Keratinocyte (primary cell): ENCODE results near the gene PALM3. TPM values are rescaled to one million over a fixed set of nuclear protein-coding genes. Genes with fewer than 3 reads are reported as not detected.

ENCODE experiments used
- DNase-seq: peaks from one replicate; pipeline ENCODE4 v3.0.0-alpha.2; 2011; ENCODE audit warnings: low read depth, missing footprints, low spot score
- FAIRE-seq: peaks from 2 replicates; lab custom pipeline; 2011; peaks lifted over from hg19 to GRCh38; lab: Jason Lieb, UNC
- H2AFZ ChIP-seq: 2 replicates; pipeline ENCODE4 v1.6.0; 2012; ENCODE audit warnings: low read length, control low read depth, inconsistent platforms; ENCODE audit not compliant: control insufficient read depth
- H3K27ac ChIP-seq: 2 replicates; pipeline ENCODE4 v1.5.1; 2011; ENCODE audit warnings: low read length; ENCODE audit not compliant: control insufficient read depth, insufficient read depth
- H3K27me3 ChIP-seq: 3 replicates; pipeline ENCODE4 v1.6.0; 2011; ENCODE audit warnings: low read length; ENCODE audit not compliant: control insufficient read depth, insufficient read depth; ENCODE audit errors: extremely low read depth
- H3K36me3 ChIP-seq, 2 experiments: 2 replicates in 1 of 2; 3 replicates in 1 of 2; pipeline ENCODE4 v1.5.1; 2011; ENCODE audit warnings: low read length in 2 of 2, mild to moderate bottlenecking in 1 of 2; ENCODE audit not compliant: control insufficient read depth in 2 of 2, insufficient read depth in 2 of 2; ENCODE audit errors: extremely low read depth in 1 of 2
- H3K4me1 ChIP-seq: 3 replicates; pipeline ENCODE4 v1.5.1; 2011; ENCODE audit warnings: low read length; ENCODE audit not compliant: control insufficient read depth, insufficient read depth; ENCODE audit errors: extremely low read depth
- H3K4me2 ChIP-seq: 3 replicates; pipeline ENCODE4 v1.6.0; 2011; ENCODE audit warnings: low read depth, low read length; ENCODE audit not compliant: control insufficient read depth, insufficient read depth; ENCODE audit errors: extremely low read depth
- H3K4me3 ChIP-seq, 3 experiments: fragments of 200-600 bp in 1 of 3; sonication (generic) in 1 of 3; 2 replicates in 2 of 3; 3 replicates in 1 of 3; pipeline ENCODE4 v1.5.1; 2011 to 2016; ENCODE audit warnings: low read length in 3 of 3, mild to moderate bottlenecking in 3 of 3, control low read depth in 2 of 3, inconsistent platforms in 1 of 3, low read depth in 1 of 3, mixed read lengths in 1 of 3, mixed run types in 1 of 3, moderate library complexity in 1 of 3; ENCODE audit not compliant: control insufficient read depth in 2 of 3, insufficient read depth in 2 of 3; ENCODE audit errors: extremely low read depth in 1 of 3
- H3K79me2 ChIP-seq: 2 replicates; pipeline ENCODE4 v1.6.0; 2012; ENCODE audit warnings: low read length; ENCODE audit not compliant: control insufficient read depth, insufficient read depth
- H3K9ac ChIP-seq: 3 replicates; pipeline ENCODE4 v1.6.0; 2011; ENCODE audit warnings: low read length; ENCODE audit not compliant: control insufficient read depth, insufficient read depth; ENCODE audit errors: extremely low read depth
- H3K9me1 ChIP-seq: 3 replicates; pipeline ENCODE4 v1.6.0; 2011; ENCODE audit warnings: low read length; ENCODE audit not compliant: control insufficient read depth, insufficient read depth; ENCODE audit errors: extremely low read depth
- H3K9me3 ChIP-seq: 2 replicates; pipeline ENCODE4 v1.5.1; 2012; ENCODE audit warnings: low read depth, low read length; ENCODE audit not compliant: control insufficient read depth
- H4K20me1 ChIP-seq: 3 replicates; pipeline ENCODE4 v1.6.0; 2011; ENCODE audit warnings: low read length; ENCODE audit not compliant: control insufficient read depth, insufficient read depth; ENCODE audit errors: extremely low read depth
- EZH2 ChIP-seq: IDR thresholded peaks from one replicate; pipeline ENCODE4 v1.6.1; 2012; ENCODE audit warnings: inconsistent platforms, mild to moderate bottlenecking, low read length, moderate library complexity
- dilution Hi-C: fragments of 300-500 bp; cut with MboI; formaldehyde crosslinking; loops from one replicate; pipeline ENCODE4 v1.7.0; 2020; ENCODE audit warnings: low sequenced_read_pairs; ENCODE audit not compliant: extremely low pct_ligation_motif_present
- polyA plus RNA-seq, 5 experiments: library from polyadenylated mRNA; depleted of rRNA in 3 of 5; stranded (reverse) in 3 of 5; stranded (forward) in 1 of 5; unstranded in 1 of 5; fragments of >200 nt; gene quantifications; 1 replicate in 1 of 5; 2 replicates in 3 of 5; 3 replicates in 1 of 5; pipeline versions ENCODE4 v1.2.1 to v1.2.3, GENCODE V29; 2011 to 2012; ENCODE audit warnings: missing spikeins in 2 of 5, low read depth in 1 of 5, low replicate concordance in 1 of 5
- TF ChIP-seq, protein P1 (sequence below), 3 experiments: IDR thresholded peaks in 1 of 3; conservative IDR thresholded peaks in 1 of 3; optimal IDR thresholded peaks in 1 of 3; 2 replicates in 2 of 3; 3 replicates in 1 of 3; pipeline versions ENCODE3 to v1.5.1; 2011; ENCODE audit warnings: low read length in 3 of 3, mild to moderate bottlenecking in 3 of 3, moderate library complexity in 2 of 3, control low read depth in 1 of 3, inconsistent platforms in 1 of 3; ENCODE audit not compliant: insufficient read depth in 2 of 3; ENCODE audit errors: extremely low read depth in 1 of 3

The PALM3 gene
- polyA plus RNA-seq, 1 donor (not counting 4 experiments of a cell fraction or from before 2014, with no cell fraction given) = not detected

DNA sequence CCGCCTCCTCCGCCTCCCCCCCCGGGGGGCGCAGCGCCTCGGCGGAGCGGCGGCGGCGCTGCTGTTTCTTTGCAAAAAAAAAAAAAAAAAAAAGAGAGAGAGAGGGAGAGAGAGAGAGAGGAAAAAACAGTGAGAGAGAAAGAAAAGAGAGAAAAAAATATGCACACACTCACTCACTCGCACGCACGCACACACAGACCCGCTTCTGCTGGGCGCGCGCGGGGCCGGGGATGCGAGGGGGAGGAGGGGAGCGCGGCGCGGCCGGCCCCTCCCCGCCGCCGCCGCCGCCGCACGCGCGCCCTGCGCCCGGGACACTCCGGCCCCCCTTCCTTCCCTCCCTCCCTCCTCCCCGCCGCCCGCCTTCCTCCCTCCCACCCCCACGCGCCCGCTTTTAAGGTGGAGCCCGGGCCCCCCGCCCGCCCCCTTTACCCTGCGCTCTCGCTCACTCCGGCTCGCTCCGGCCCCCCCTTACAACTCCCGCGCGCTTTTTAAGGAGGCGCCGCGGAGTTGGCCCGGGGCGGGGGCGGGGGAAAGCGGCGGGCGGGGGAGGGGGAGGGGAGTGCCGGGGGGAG, 28.7 kb upstream of the PALM3 start, which contains the start of gene SAMD1:
Gene SAMD1, minus strand, starts transcription at position 243 of the 572 bp plus-strand sequence.
- Histone ChIP-seq H3K4me2 (peak within 1 kb of the TSS; percentile 93), H4K20me1 (no peaks in the 10 kb centered on the region), H3K4me3 (peak within 1 kb of the TSS; percentile 58 to 80 (median 71)), H3K9me1 (no peaks in the 10 kb centered on the region), H3K79me2 (no peaks in the 10 kb centered on the region), H3K9me3 (peaks cover 5% of the 10 kb centered on the region), H3K36me3 (peaks cover 4 to 5% of the 10 kb centered on the region in 2 experiments), H2AFZ (peak within 1 kb of the TSS; percentile 44), H3K4me1 (no peaks in the 10 kb centered on the region), H3K9ac (peak within 1 kb of the TSS; percentile 62), H3K27ac (no peak within 1 kb of the TSS), H3K27me3 (no peaks in the 10 kb centered on the region)
- FAIRE-seq (no peak), DNase-seq (no peak)
- dilution Hi-C loops = no loop called here
- no peak for TF ChIP-seq EZH2

DNA sequence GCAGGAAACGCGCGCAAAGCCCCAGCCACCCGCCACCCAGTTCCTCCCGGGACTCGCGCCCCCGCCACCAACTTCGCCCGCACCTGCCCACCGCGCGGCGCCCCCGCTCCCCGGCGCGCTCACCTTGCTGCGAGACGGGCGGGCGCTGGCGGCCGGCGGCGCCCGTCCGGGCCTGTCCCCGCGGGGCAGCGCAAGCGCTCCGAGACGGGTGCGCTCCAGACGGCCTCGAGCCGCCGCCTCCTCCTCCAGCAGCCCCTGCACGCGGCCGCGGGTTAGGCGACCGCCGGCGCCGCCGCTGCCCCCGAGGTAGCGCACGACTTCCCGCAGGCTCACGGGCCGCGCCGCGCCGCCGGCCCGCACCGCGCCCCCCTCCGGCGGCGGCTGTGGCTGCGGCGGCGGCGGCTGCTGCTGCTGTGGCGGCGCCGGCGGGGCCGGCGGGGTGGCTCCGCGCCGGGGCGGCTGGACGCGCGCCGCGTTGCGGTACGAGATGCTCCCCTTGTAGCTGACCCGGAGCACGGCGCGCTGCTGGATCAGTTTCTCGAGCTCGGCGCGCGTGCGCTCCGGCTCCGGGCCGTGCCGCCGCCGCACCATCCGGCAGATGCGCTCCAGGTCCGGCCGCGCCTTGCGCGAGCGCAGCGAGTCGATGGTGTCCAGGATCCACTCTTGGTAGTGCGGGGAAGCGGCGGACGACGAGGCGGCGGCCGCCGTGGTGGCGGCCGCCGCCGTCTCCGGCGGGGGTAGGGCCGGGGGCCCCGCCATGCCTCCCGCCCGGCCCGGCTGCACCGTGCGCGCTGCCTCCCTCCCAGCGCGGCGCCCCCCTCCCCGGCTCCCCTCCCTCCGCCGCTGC, 28.0 kb upstream of the PALM3 start:
- H3K4me2 ChIP-seq = peak overlapping the region; percentile 60
- TF ChIP-seq, protein P1, sequence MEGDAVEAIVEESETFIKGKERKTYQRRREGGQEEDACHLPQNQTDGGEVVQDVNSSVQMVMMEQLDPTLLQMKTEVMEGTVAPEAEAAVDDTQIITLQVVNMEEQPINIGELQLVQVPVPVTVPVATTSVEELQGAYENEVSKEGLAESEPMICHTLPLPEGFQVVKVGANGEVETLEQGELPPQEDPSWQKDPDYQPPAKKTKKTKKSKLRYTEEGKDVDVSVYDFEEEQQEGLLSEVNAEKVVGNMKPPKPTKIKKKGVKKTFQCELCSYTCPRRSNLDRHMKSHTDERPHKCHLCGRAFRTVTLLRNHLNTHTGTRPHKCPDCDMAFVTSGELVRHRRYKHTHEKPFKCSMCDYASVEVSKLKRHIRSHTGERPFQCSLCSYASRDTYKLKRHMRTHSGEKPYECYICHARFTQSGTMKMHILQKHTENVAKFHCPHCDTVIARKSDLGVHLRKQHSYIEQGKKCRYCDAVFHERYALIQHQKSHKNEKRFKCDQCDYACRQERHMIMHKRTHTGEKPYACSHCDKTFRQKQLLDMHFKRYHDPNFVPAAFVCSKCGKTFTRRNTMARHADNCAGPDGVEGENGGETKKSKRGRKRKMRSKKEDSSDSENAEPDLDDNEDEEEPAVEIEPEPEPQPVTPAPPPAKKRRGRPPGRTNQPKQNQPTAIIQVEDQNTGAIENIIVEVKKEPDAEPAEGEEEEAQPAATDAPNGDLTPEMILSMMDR (optimal IDR thresholded peaks at IDR 0.05 in 1 of 3, IDR thresholded peaks at IDR 0.05 in 1 of 3, conservative IDR thresholded peaks at IDR 0.05 in 1 of 3; ENCODE audit: extremely low read depth in 1 of 3, insufficient read depth in 2 of 3, low read length in 3 of 3) = peak in 1 of 3 experiments; percentile 31
- no peak for TF ChIP-seq EZH2
- DNase-seq = no peak
- no peak overlapping the region for H3K9ac ChIP-seq
- no peak overlapping the region for H3K27ac ChIP-seq
- peaks cover 4 to 5% of the 10 kb centered on the region in 2 experiments for H3K36me3 ChIP-seq
- H4K20me1 ChIP-seq = no peaks in the 10 kb centered on the region
- no peak overlapping the region for H2AFZ ChIP-seq
- H3K9me1 ChIP-seq = no peaks in the 10 kb centered on the region
- H3K9me3 ChIP-seq = peaks cover 5% of the 10 kb centered on the region
- no peaks in the 10 kb centered on the region for H3K79me2 ChIP-seq
- no peaks in the 10 kb centered on the region for H3K27me3 ChIP-seq
- dilution Hi-C loops = no loop called here
- H3K4me3 ChIP-seq = peak overlapping the region; percentile 43 to 72 (median 54)
- H3K4me1 ChIP-seq = no peaks in the 10 kb centered on the region
- FAIRE-seq = no peak
